Fibroblast of lung (primary cell): ENCODE measurements around the gene AGBL1.

Experiments used
- EZH2 ChIP-seq: IDR thresholded peaks from 2 replicates; pipeline ENCODE4 v1.5.1; 2012; ENCODE audit warnings: low read length, control low read depth, mild to moderate bottlenecking; ENCODE audit errors: missing control alignments
- TF ChIP-seq, protein P1 (sequence below), 2 donors: IDR thresholded peaks in 1 of 2; conservative IDR thresholded peaks in 1 of 2; 1 replicate in 1 of 2; 2 replicates in 1 of 2; pipeline ENCODE4 v1.5.1; 2011 to 2012; ENCODE audit warnings: low read length in 2 of 2, control low read depth in 1 of 2, inconsistent platforms in 1 of 2, low read depth in 1 of 2, mild to moderate bottlenecking in 1 of 2

DNA sequence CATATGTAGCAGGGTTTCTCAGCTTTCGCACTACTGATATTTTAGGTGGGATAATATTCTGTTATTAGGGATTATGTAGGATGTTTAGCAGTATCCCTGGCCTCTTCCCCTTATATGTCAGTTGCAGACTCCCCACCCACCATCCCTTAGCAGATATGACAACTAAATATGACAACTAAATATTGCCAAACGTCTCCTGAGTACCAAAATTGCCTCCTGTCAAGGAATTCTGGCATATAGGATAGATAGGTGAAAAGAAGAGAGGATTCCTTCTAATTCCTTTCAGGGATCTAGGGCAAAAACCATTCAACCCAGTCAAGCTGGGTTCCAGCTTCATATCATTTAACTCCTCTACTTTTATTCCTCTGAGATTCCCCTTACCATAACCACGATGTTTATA, 759.8 kb downstream of the AGBL1 start:
- TF ChIP-seq, protein P1, sequence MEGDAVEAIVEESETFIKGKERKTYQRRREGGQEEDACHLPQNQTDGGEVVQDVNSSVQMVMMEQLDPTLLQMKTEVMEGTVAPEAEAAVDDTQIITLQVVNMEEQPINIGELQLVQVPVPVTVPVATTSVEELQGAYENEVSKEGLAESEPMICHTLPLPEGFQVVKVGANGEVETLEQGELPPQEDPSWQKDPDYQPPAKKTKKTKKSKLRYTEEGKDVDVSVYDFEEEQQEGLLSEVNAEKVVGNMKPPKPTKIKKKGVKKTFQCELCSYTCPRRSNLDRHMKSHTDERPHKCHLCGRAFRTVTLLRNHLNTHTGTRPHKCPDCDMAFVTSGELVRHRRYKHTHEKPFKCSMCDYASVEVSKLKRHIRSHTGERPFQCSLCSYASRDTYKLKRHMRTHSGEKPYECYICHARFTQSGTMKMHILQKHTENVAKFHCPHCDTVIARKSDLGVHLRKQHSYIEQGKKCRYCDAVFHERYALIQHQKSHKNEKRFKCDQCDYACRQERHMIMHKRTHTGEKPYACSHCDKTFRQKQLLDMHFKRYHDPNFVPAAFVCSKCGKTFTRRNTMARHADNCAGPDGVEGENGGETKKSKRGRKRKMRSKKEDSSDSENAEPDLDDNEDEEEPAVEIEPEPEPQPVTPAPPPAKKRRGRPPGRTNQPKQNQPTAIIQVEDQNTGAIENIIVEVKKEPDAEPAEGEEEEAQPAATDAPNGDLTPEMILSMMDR (conservative IDR thresholded peaks at IDR 0.05 in 1 of 2, IDR thresholded peaks at IDR 0.05 in 1 of 2; ENCODE audit: low read depth in 1 of 2, low read length in 2 of 2) = no peak
- no peak for TF ChIP-seq EZH2
